ENCODE data around the gene RADIL.
A peak's percentile ranks its signal among the peaks of the same experiment; 100 is the strongest.

RADIL gene

GRCh38 chr7:4775250-4775847 is 108.2 kb downstream of the RADIL start, which contains the start of gene AP5Z1:
Gene AP5Z1 (plus strand): TSS chr7:4775623. CDS start chr7:4775716, 93 bp downstream.
- peak; percentile 96 for DNase-seq (ENCODE audit: low read depth)

DNA sequence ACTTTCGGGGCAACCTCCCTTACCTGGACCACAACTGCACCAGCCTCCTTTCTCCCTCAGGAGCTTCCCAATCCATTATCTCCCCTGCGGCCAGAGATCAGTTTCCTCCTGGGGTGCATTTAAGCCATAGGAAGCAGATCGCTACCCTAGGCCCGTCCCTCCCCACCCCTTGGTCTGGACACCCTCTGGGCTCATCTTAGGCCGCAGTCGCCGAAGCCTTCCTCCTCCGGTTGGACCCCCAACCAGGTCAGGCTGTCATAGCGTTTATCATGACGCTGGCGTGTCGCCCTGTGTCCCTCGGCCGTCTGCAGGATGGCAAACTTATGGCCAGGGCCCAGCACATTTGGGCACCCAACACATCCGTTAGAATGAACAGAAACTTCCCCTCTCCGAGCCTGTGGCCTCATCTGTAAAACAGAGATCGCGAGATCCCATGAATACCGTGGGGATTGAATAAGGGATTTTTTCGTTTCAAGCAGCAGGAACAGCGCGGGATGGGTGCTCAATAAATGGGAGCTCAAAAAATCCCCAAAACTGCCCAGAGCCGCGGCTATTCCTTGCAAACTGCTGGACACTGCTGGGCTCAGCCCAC is 108.8 kb downstream of the RADIL start:
- DNase-seq (ENCODE audit: low read depth), result no peak

- DNase-seq (ENCODE audit: low read depth), result no peak
Measured at GRCh38 chr7:4774007-4774406, 109.5 kb downstream of the RADIL start.

DNA sequence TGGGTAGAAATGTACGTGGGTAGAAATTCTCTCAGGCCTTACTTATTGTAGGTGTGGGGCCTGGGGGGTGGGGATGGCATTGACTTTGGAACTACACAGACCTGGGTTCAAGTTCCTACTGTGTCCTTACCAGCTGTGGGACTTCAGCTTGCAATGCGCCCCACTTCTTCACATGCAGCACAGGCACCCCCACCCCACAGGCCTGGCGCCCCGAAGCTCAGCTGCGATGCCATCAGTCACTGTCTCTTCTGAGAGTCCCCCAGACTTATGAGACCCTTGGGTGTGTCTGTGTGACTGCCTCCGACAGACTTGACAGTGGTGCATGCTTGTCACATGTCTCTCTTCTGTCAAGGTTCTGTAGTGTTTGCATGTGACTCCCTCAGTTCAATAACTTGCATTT is 111.2 kb downstream of the RADIL start:
- DNase-seq (ENCODE audit: low read depth), result no peak

DNA sequence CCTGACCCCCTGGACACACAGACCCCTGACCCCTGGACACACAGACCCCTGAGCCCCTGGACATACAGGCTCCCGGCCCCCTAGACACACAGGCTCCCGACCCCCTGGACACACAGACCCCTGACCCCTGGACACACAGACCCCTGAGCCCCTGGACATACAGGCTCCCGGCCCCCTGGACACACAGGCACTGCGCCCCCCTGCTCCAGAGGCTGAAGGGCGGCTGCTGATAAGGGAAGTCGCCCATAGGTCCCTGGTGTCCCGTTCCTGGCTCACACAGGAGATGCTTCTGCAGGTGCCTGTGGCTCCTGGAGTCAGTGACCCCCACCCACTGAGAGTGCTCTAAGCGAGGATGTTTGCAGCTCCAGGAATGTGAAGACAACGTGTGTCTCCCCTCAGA is 111.8 kb downstream of the RADIL start:
- no peak for DNase-seq (ENCODE audit: low read depth)

GRCh38 chr7:4770886-4771285 is 112.6 kb downstream of the RADIL start:
- DNase-seq (ENCODE audit: low read depth), result no peak

DNA sequence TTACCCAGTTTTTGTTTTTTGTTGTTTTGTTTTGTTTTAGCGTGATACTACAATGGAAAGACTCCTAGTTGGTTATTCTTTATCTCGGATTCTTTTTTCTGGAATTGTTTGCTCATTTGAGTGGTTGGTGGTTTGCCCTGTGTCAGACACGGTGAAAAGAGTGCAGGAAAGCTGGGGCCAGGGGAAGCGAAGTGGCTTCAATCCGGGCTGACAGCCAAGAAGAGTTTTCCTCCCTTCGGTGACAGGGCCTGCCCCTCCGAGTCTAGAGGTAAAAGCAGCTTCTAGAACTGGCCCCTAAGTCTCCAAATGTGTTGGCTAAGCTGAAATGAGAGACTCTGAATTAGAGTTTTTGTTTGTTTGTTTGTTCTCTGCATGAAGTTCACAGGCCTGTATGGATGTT is 113.8 kb downstream of the RADIL start:
- no peak for DNase-seq (ENCODE audit: low read depth)

DNA sequence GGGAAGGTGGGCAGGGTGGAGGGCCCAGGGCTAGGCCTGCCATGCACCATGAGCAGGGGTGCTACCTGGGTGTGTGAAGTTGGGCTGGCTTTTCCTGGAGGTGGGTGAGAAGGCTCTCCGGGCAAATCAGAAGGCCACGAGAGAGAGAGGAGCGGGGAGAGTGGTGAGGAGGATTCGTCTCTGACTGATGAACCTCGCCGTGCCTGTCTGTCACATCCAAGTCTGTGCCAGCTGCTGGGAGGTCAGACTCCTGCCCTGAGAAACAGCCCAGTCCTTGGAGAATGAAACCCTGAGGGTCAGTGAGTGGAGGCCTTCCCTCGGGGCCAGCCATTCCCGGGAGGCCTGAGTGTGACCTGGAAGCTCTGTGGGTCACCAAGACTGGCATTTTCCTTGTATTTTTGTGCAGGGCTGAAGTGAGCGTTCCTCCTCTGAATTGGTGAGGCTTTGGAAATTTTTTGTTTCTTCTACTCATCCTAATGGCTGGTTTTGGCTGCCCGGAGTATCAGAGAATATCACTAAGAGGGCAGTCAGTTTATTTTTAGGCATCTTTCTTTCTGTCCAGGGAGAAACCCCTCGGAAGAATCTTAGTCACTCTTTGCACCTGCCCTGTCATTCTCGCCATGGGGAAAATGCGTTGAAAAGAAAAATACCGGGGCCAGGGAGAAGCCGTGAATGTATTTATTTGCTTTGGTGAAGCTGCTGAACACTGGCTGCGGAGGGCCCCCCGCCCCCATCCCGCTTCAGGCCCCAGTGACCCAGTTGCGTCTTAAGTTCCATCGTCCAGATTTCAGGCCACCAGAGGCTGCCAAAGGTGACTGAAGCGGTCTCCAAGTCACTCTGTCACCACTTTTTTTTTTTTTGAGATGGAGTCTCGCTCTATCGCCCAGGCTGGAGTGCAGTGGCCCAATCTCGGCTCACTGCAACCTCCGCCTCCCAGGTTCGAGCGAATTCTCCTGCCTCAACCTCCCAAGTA is 114.6 kb downstream of the RADIL start:
- no peak for DNase-seq (ENCODE audit: low read depth)

GRCh38 chr7:4766666-4767519 is 116.6 kb downstream of the RADIL start:
- no peak for DNase-seq (ENCODE audit: low read depth)

- no peak for DNase-seq (ENCODE audit: low read depth)
Measured at GRCh38 chr7:4765776-4766490, 117.6 kb downstream of the RADIL start.

- DNase-seq (ENCODE audit: low read depth), result no peak
Measured at GRCh38 chr7:4764402-4765007, 119.0 kb downstream of the RADIL start.

DNA sequence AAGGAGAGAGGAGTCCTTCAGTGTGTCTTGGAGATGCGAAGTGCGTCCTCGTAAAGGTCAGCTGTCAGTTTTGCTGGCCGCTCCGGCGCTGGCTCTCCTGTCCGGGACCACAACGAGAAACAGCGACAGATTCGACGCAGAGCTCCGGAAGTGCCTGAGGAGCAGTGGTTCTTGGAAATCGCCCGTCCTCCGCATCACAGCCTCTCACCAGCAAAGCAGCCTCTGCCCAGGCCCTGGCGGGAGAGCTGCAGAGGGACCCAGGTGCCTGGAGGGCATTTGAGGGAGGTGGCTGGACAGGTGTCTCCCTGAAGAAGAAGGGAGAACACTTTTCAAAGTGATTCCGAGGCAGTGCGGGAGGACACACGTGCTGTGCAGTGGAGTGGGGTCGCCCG is 119.7 kb downstream of the RADIL start:
- no peak for DNase-seq (ENCODE audit: low read depth)

DNA sequence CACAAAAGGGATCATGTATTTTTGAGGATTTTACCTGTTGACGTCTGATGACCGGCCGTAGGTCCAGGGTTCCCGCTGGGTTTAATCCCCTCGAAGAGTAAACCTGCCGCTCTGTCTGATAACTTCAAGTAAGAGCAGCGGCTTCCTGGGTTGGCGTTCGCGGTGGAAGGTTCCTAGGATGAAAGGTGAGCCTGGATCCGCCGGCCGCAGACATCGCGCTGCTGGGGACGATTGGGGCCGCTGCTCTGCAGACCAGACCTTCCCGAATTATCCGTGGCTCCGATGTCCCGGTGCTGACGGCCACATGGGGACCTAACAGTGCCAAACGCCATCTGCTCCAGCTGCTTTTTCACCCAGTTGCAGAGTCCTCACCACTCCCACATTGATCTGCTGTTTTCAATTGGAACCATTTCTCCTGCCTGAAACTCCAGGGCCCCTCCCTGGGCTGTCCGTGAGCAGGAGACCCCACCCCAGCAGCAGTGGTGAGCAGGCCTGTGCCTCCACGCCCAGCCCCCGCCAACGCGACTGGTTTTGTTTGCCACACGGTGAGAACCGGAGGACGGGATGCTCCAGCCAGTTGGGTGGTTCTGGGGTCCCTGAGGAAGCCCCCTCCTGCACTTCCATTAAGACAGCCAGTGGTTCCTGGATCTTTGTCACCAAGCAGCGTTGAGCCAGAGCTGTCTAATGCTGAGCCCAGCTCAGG is 120.3 kb downstream of the RADIL start:
- DNase-seq (ENCODE audit: low read depth), result no peak

GRCh38 chr7:4762121-4763055 is 121.1 kb downstream of the RADIL start:
- no peak for DNase-seq (ENCODE audit: low read depth)

- DNase-seq (ENCODE audit: low read depth), result no peak
Measured at GRCh38 chr7:4760952-4761351, 122.6 kb downstream of the RADIL start.

GRCh38 chr7:4759211-4759610 is 124.3 kb downstream of the RADIL start:
- no peak for DNase-seq (ENCODE audit: low read depth)

DNA sequence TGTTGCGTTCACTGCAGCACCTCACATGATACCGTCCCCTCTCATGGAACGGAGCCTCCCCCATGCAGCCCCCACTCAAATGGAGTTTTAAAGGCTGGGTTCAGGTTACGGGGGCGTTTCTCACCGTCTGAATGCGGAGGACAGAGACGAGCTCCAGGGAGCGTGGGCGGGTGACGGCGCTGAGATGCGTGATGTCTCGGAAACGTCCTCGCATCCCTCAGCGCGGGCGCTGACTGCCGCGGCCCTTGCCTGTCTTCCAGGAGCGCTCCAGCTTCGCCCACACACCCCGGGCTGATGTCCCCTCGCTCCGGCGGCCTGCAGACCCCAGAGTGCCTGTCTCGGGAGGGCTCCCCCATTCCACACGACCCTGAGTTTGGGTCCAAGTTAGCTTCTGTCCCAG is 124.7 kb downstream of the RADIL start:
- DNase-seq (ENCODE audit: low read depth), result no peak

DNA sequence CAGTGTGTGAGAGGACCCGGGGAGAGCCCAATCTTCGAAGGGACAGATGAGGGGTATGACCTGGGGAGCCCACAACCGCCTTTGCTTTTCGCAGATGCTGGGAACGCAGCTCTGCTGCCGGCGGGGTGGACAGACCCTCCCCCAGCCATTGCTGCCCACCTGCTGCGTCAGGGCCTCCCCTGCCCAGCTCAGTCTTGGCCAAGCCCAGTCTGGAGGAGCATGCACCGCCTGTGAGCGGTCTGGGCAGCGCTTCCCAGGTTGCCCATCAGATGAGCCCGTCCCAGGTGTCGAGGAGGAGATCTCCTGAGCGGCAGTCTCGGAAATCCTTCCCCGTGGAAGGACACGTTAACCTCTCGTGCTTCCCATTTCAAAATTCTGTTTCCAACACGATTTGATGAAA is 125.4 kb downstream of the RADIL start:
- no peak for DNase-seq (ENCODE audit: low read depth)

GRCh38 chr7:4755045-4755444 is 128.5 kb downstream of the RADIL start:
- DNase-seq (ENCODE audit: low read depth), result no peak
